Smooth muscle cell of trachea (primary cell): ENCODE results near the gene ETNK2. TPM values are rescaled to one million over a fixed set of nuclear protein-coding genes. Genes with fewer than 3 reads are reported as not detected.

Source experiments
- total RNA-seq: library from RNA; depleted of rRNA; stranded (reverse); fragments of >200 nt; gene quantifications from 2 replicates; pipeline ENCODE4 v1.2.1, GENCODE V29; 2014

The ETNK2 gene, protein sequence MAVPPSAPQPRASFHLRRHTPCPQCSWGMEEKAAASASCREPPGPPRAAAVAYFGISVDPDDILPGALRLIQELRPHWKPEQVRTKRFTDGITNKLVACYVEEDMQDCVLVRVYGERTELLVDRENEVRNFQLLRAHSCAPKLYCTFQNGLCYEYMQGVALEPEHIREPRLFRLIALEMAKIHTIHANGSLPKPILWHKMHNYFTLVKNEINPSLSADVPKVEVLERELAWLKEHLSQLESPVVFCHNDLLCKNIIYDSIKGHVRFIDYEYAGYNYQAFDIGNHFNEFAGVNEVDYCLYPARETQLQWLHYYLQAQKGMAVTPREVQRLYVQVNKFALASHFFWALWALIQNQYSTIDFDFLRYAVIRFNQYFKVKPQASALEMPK
- 2.6 and 5.3 TPM in 2 replicates for total RNA-seq

DNA sequence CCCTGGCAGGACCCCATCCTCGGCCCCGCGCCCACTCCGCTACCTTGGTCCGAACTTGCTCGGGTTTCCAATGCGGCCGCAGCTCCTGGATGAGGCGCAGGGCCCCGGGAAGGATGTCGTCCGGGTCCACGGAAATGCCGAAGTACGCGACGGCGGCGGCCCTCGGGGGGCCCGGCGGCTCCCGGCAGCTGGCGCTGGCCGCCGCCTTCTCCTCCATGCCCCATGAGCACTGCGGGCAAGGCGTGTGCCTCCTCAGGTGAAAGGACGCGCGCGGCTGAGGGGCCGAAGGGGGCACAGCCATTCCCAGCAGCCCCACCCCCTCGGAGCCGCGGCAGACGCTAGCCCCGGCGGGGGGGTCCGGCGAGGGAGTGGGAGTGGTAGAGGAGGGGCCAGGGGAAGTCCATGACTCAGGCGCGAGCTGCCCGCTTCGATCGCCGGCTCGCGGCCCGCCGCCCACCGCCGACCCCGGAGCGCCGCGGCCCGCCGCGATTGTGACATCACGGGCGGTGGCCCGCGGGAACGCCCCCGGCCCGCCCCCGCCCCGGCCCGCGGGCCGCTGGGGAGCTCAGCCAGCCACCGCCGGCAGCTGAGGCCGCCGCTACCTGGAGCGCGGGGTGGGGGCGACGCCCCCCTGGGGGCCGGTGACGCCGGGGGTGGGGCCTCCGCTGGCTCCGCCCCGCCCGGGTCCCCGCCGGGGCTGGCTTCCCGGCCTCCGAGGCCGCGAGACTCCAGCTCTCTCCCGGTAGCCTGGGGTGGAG, at the start of gene ETNK2:
ETNK2 (minus strand) TSS at position 493 of the 758 bp plus-strand sequence; CDS start at position 301, 192 bp downstream.

DNA sequence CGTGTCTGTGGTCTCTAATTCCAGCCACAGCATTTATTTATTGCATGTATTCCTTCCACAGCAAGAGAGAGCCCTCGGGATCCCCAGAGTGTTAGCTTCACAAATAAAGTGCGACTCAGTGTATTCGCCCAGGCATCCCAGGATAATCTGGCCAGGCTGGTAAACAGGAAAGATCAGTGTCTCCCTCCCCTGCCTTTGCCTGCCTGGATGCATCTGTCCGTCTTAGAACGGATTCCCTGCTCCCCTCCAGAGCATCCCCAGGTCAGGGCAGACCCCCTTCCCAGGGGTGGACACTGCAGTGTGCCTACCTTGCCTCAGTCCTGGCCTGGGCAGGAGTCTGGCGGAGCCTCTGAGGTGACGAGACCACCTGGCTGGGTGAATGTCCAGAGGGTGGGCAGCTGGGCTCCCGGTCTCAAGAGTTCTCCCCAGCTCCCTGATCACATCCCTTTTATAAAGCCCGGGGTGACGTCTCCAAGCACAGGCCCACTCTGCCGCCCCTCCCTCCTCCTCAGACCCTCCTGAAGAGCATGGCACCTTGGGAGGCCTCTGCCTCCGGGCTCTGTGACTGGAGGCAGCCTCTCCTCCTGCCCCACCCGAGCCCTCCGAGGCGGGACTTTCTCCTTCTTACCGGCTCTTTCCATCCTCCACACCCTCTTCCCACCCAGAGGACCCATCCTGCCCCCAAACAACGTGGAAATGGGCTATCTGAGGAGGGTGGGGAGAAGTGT, 44.4 kb upstream of the ETNK2 start, which contains the start of gene KISS1:
KISS1 (minus strand) TSS at position 424 of the 728 bp plus-strand sequence. CDS start 3,615 bp downstream, outside the sequence.

DNA sequence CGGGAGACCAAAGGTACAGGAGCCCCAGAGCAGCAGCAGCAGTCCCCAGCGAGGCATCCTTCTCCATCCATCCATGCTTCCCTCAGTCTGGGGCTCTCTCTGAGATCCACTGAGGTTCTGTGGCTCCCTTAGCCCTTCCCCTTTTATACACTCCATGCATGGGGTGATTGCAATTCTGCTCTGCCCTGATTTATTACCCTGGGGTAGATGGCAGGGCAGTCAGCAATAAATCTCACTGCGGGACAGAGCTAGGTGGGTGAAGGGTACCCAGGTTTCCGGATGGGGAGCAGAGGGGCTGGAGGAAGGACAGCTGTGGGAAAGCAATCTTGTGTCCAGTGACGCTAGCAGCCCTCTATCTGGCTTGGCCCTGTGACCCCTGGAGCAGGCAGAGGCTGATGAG, 14.4 kb upstream of the ETNK2 start, which contains the start of gene REN:
REN (minus strand) TSS at position 119 of the 400 bp plus-strand sequence; CDS start at position 75, 44 bp downstream.

Other genes starting within 250 kb of the ETNK2 start
- 2.6 and 3.8 TPM in 2 replicates for gene SOX13, start 78.9 kb downstream of the ETNK2 start, total RNA-seq
- 0.15 TPM in 1 of 2 replicates, not detected in the other for gene REN, start 14.3 kb upstream of the ETNK2 start, total RNA-seq
- 0.33 and 1.7 TPM in 2 replicates for gene KISS1, start 44.4 kb upstream of the ETNK2 start, total RNA-seq
- not detected in 2 replicates for gene GOLT1A, start 61.9 kb upstream of the ETNK2 start, total RNA-seq
- gene PLEKHA6, start 207.9 kb upstream of the ETNK2 start, total RNA-seq = 2.3 and 7.4 TPM in 2 replicates